ENCODE data around the gene DYNLRB1. TPM values are rescaled to one million over a fixed set of nuclear protein-coding genes. Genes with fewer than 3 reads are reported as not detected.

The DYNLRB1 gene
- total and polyA plus RNA-seq, 12 donors = 132 to 408 (median 152) TPM

GRCh38 chr20:34569598-34569997 lies 53.4 kb downstream of the DYNLRB1 start:
- WGBS, 2 donors = 99 to 100% methylated on average over 2 of the region's 2 CpGs
- ATAC-seq (no peak), DNase-seq (no peak)
- no peaks in the 10 kb centered on the region for H3K9me3 ChIP-seq
- intact Hi-C loops (cut with DNase I) = no loop called here
- TF ChIP-seq CTCF (IDR thresholded peaks at IDR 0.05) = no peak
- H3K27ac ChIP-seq = no peak overlapping the region
- no peak overlapping the region for H3K4me3 ChIP-seq
- peaks cover 0 to 16% (median 4%) of the 10 kb centered on the region in 9 donors for H3K4me1 ChIP-seq
- H3K36me3 ChIP-seq = peaks cover 0 to 61% (median 5%) of the 10 kb centered on the region in 9 donors
- no peaks in the 10 kb centered on the region for H3K27me3 ChIP-seq

DNA sequence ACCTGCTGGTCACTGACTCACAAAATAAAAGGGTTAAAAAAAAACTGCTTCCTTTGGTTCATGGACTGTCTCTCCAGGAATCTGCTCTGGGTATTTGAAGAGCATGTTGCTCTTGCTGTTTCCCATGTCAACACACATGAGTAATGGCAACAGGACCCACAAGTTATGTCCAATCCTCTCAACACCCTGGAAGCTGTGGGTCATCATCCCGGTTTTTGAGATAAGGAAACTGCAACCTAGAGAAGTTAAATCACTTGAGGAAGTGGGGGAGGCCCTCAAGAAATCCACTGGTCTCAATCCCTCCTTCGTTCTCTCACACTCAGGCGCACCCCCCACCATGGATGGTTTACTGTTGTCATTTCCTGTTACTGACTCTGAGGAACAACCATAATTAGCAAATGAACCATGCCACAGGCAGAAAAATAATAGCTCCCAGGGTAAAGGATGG lies 54.7 kb downstream of the DYNLRB1 start:
- peaks cover 0 to 12% (median 0%) of the 10 kb centered on the region in 9 donors for H3K4me1 ChIP-seq
- H3K36me3 ChIP-seq = peaks cover 0 to 66% (median 5%) of the 10 kb centered on the region in 9 donors
- H3K4me3 ChIP-seq = no peak overlapping the region
- DNase-seq = no peak
- no peak for TF ChIP-seq CTCF (IDR thresholded peaks at IDR 0.05)
- H3K27me3 ChIP-seq = no peaks in the 10 kb centered on the region
- ATAC-seq = no peak
- H3K27ac ChIP-seq = peak overlapping the region in 1 of 10 donors; percentile 22
- WGBS, 2 donors = 39 to 42% methylated on average over 3 of the region's 3 CpGs
- intact Hi-C loops (cut with DNase I) = loop anchor here in 1 of 10 donors (10.0 kb wide), 1 partner anchor 194 kb away; no protein-coding TSS in a partner anchor
- H3K9me3 ChIP-seq = no peaks in the 10 kb centered on the region

GRCh38 chr20:34571753-34572152 lies 55.5 kb downstream of the DYNLRB1 start:
- intact Hi-C loops (cut with DNase I) = loop anchor here in 1 of 10 donors (10.0 kb wide), 1 partner anchor 193 kb away; no protein-coding TSS in a partner anchor
- Histone ChIP-seq H3K4me1 (peaks cover 0 to 12% (median 0%) of the 10 kb centered on the region in 9 donors), H3K27me3 (no peaks in the 10 kb centered on the region), H3K27ac (no peak overlapping the region), H3K9me3 (no peaks in the 10 kb centered on the region), H3K4me3 (no peak overlapping the region), H3K36me3 (peaks cover 0 to 57% (median 5%) of the 10 kb centered on the region in 9 donors)
- 92 to 93% methylated on average over 5 of the region's 5 CpGs for WGBS, 2 donors
- ATAC-seq = no peak
- no peak for DNase-seq
- TF ChIP-seq CTCF (IDR thresholded peaks at IDR 0.05) = no peak

DNA sequence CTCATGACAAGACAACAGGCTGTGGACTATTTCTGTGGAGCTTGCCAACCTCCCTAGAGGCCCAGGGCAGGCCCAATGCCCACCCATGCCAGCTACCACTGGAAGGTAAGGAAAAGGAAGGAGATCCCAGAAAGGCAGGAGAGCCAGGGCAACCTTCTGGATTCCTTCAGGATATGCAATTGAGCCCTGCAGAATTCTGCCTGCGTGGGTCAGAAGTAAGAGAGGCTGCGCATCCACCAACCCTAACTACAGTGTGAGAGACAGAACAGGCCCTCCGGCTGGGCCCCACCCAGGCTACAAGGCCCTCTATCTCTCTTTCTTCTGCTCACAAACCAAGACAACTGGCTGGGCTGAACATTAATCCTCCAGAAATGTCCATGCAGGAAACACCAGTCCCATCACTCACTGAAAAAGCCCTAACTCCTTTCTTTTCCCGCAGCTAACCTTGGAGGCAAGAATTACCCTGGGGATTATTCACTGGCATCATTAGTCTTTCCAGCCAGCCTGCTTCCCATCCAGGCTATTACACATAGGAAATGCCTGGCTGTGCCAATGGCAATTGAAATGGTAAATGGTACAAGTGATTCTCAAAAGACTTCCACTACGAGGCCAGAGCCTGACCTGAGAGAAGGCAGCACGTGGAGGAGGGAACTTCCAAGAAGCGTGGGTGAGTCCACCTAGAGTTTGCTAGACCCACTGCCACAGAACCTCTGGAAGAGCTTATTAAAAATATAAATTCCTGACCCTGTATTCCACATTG lies 57.5 kb downstream of the DYNLRB1 start:
- no peaks in the 10 kb centered on the region for H3K9me3 ChIP-seq
- H3K4me3 ChIP-seq = no peak overlapping the region
- WGBS, 2 donors = 89 to 91% methylated on average over 7 of the region's 7 CpGs
- no peak for DNase-seq
- no peak overlapping the region for H3K27ac ChIP-seq
- no peaks in the 10 kb centered on the region for H3K27me3 ChIP-seq
- H3K4me1 ChIP-seq = peaks cover 5 to 25% (median 13%) of the 10 kb centered on the region in 9 donors
- ATAC-seq = no peak
- intact Hi-C loops (cut with DNase I) = loop anchor here in 1 of 10 donors (10.0 kb wide), 1 partner anchor 191 kb away; no protein-coding TSS in a partner anchor
- no peak for TF ChIP-seq CTCF (IDR thresholded peaks at IDR 0.05)
- H3K36me3 ChIP-seq = peaks cover 0 to 56% (median 0%) of the 10 kb centered on the region in 9 donors

All from heart right ventricle (tissue), 16 donors.